ENCODE measurements around the gene STX16. TPM values are rescaled to one million over a fixed set of nuclear protein-coding genes. Genes with fewer than 3 reads are reported as not detected.
A peak's percentile ranks its signal among the peaks of the same experiment; 100 is the strongest.

The STX16 gene
- total RNA-seq, 1 donor from 2014 or later, result 66.9 TPM

DNA sequence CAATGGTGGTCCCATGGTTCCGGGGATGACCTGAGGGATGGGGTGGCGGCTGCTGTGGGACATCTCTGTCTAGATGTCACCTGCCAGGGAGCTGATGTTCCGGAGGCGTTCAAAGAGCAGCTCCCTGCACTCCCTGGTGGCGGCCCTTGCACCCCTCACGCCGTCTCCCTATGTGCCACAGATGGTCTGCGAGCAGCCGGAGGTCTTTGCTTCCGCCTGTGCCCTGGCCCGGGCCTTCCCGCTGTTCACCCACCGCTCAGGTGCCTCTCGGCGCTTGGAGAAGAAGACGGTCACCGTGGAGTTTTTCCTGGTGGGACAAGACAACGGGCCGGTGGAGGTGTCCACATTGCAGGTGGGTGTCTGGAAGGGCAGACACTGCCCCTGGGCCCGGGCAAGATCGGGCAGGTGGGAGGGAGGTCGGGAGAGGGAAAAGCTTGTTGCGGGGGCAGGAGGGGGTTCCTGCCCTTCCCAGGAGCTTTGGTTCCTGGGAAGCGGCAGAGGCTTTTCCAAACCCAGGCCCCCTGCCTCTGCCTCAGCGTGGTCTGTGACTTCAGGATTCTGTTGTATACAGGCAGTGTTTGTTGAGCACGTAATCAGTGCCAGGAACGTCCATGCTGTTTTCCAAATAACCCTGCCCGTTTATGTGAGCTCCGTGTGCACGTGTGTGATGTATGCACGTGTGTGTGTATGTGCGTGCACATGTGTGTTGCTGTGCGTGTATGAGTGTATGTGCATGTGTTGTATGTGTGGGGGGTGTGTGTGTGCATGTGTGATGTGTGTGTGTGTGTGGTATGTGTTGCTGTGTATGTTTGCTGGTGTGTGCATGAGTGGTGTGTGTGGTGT is 43.4 kb downstream of the STX16 start:
- Mint-ChIP-seq H3K27me3 (ENCODE audit: unreplicated experiment) (no peaks in the 10 kb centered on the region), H3K9me3 (ENCODE audit: unreplicated experiment) (no peaks in the 10 kb centered on the region), H3K27ac (ENCODE audit: unreplicated experiment) (no peak overlapping the region), H3K36me3 (ENCODE audit: unreplicated experiment) (peaks cover 15% of the 10 kb centered on the region), H3K4me1 (ENCODE audit: unreplicated experiment) (peaks cover 16% of the 10 kb centered on the region), H3K4me3 (ENCODE audit: unreplicated experiment) (no peak overlapping the region)
- DNase-seq (ENCODE audit: extremely low spot score, unreplicated experiment), result peak; percentile 82
- no peak for TF ChIP-seq CTCF (IDR thresholded peaks at IDR 0.05)

DNA sequence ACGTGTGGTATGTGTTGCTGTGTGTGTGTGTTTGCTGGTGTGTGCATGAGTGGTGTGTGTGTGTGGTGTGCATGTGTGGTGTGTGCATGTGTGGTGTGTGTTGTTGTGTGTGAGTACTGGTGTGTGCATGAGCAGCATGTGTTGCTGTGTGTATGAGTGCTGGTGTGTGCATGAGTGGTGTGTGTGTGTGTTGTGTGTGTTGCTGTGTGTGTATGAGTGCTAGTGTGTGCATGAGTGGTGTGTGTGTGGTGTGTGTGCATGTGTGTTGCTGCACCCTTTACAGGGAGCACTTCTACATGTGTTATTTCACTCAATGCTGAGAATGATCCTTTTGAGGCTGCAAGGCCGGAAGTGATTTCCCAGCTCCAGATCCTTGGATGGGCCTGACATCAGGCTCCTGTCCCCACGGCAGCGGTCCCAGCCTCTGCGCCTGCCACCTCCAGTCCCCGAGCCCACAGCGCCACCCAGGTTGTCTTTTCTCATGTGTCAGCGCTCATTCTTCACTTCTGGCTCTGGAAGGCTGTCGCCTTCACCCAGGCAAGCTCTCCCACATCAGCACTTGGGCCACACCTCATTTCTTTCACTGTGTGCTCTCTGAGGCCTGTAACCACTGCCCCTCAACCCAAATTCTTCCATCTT is 44.1 kb downstream of the STX16 start:
- no peaks in the 10 kb centered on the region for H3K27me3 Mint-ChIP-seq (ENCODE audit: unreplicated experiment)
- no peak overlapping the region for H3K27ac Mint-ChIP-seq (ENCODE audit: unreplicated experiment)
- H3K4me3 Mint-ChIP-seq (ENCODE audit: unreplicated experiment), result no peak overlapping the region
- no peak for TF ChIP-seq CTCF (IDR thresholded peaks at IDR 0.05)
- peaks cover 12% of the 10 kb centered on the region for H3K36me3 Mint-ChIP-seq (ENCODE audit: unreplicated experiment)
- H3K9me3 Mint-ChIP-seq (ENCODE audit: unreplicated experiment), result no peaks in the 10 kb centered on the region
- peak; percentile 73 for DNase-seq (ENCODE audit: extremely low spot score, unreplicated experiment)
- peaks cover 9% of the 10 kb centered on the region for H3K4me1 Mint-ChIP-seq (ENCODE audit: unreplicated experiment)

DNA sequence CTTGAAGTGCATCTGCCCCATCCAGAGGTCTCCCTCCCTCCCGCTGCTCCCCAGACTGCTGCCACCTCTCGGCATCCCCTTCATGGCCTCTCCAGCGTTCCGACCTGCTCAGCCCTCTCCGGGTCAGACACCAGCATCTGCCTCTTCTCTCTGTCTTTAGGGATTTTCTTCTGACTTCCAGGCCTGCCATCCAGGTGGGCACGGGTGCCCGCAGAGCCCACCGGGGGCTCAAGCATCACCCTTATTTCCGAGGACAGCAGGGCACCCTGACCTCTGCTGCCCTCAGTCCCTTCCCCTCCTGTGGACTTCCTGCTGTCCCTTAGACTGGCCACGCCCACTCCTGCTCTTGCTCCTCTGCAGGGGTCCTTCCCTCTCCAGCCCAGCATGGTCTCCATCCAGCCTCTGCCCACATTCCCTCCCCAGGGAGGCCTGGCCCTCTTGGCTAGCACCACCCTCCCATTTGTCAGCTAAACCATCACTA is 44.9 kb downstream of the STX16 start:
- no peak for TF ChIP-seq CTCF (IDR thresholded peaks at IDR 0.05)
- H3K9me3 Mint-ChIP-seq (ENCODE audit: unreplicated experiment), result no peaks in the 10 kb centered on the region
- peaks cover 2% of the 10 kb centered on the region for H3K4me1 Mint-ChIP-seq (ENCODE audit: unreplicated experiment)
- no peak overlapping the region for H3K4me3 Mint-ChIP-seq (ENCODE audit: unreplicated experiment)
- DNase-seq (ENCODE audit: extremely low spot score, unreplicated experiment), result peak; percentile 69
- H3K27ac Mint-ChIP-seq (ENCODE audit: unreplicated experiment), result no peak overlapping the region
- H3K36me3 Mint-ChIP-seq (ENCODE audit: unreplicated experiment), result peaks cover 12% of the 10 kb centered on the region
- no peaks in the 10 kb centered on the region for H3K27me3 Mint-ChIP-seq (ENCODE audit: unreplicated experiment)

GRCh38 chr20:58696411-58696961 is 45.4 kb downstream of the STX16 start:
- TF ChIP-seq CTCF (IDR thresholded peaks at IDR 0.05), result no peak
- no peaks in the 10 kb centered on the region for H3K27me3 Mint-ChIP-seq (ENCODE audit: unreplicated experiment)
- H3K9me3 Mint-ChIP-seq (ENCODE audit: unreplicated experiment), result no peaks in the 10 kb centered on the region
- no peak for DNase-seq (ENCODE audit: extremely low spot score, unreplicated experiment)
- H3K36me3 Mint-ChIP-seq (ENCODE audit: unreplicated experiment), result peaks cover 12% of the 10 kb centered on the region
- H3K4me1 Mint-ChIP-seq (ENCODE audit: unreplicated experiment), result no peaks in the 10 kb centered on the region
- no peak overlapping the region for H3K4me3 Mint-ChIP-seq (ENCODE audit: unreplicated experiment)
- H3K27ac Mint-ChIP-seq (ENCODE audit: unreplicated experiment), result no peak overlapping the region
